GM12878 (cell line): ENCODE results near the gene NF1. TPM values are rescaled to one million over a fixed set of nuclear protein-coding genes. Genes with fewer than 3 reads are reported as not detected.

Experiments
- ATAC-seq: fragments of 200-7000 bp; cut with Tn5 transposase; 3 replicates; pipeline ENCODE4 v1.9.1; 2020; ENCODE audit warnings: mild to moderate bottlenecking, moderate library complexity
- BruUV-seq: library from RNA; stranded (reverse); fragments of 400-500 nt; replicated peaks from 2 replicates; lab custom pipeline; 2021; lab: Mats Ljungman, UMichigan
- CTCF ChIA-PET: fragments of 300-600 bp; sonication (Branson Sonifier 250); formaldehyde crosslinking; extraction: SDS; loops from one replicate; lab custom pipeline; 2021; ENCODE audit warnings: inconsistent platforms; lab: Yijun Ruan, JAX
- POLR2A ChIA-PET: fragments of 350-600 bp; formaldehyde crosslinking; extraction: SDS; loops from one replicate; lab custom pipeline; 2021; ENCODE audit warnings: inconsistent platforms; lab: Charles Lee
- RAD21 ChIA-PET: fragments of 300-600 bp; sonication (Branson Sonifier 250); formaldehyde crosslinking; loops from one replicate; lab custom pipeline; 2023; ENCODE audit warnings: antibody characterized with exemption; ENCODE audit not compliant: unreplicated experiment; lab: Charles Lee
- SMC1A ChIA-PET: fragments of 300-600 bp; sonication (Branson Sonifier 250); formaldehyde crosslinking; loops from one replicate; lab custom pipeline; 2023; ENCODE audit not compliant: unreplicated experiment, uncharacterized antibody; lab: Charles Lee
- DNase-seq: peaks from one replicate; pipeline ENCODE4 v3.0.0-alpha.2; 2011; ENCODE audit warnings: low read depth, low spot score
- FAIRE-seq: peaks from 3 replicates; lab custom pipeline; 2011; peaks lifted over from hg19 to GRCh38; lab: Jason Lieb, UNC
- H2AFZ ChIP-seq: 2 replicates; pipeline ENCODE4 v1.6.0; 2011; ENCODE audit warnings: low read depth, low read length, control low read depth; ENCODE audit not compliant: control insufficient read depth
- H3K27ac ChIP-seq: 2 replicates; pipeline ENCODE4 v1.5.1; 2011; ENCODE audit warnings: control low read depth; ENCODE audit not compliant: control insufficient read depth, insufficient read depth
- H3K27me3 ChIP-seq, 2 experiments: replicated peaks in 1 of 2; 2 replicates each; pipeline versions ENCODE4 v1.6.0 to v1.6.1; 2011; ENCODE audit warnings: low read length in 1 of 2; ENCODE audit not compliant: control insufficient read depth in 2 of 2, insufficient read depth in 2 of 2
- H3K36me3 ChIP-seq, 2 experiments: 2 replicates each; pipeline ENCODE4 v1.5.1; 2011; ENCODE audit warnings: low read length in 1 of 2; ENCODE audit not compliant: control insufficient read depth in 2 of 2, insufficient read depth in 2 of 2
- H3K4me1 ChIP-seq: 2 replicates; pipeline ENCODE4 v1.6.1; 2011; ENCODE audit warnings: mild to moderate bottlenecking, low read length, moderate library complexity, mixed read lengths; ENCODE audit not compliant: control insufficient read depth, insufficient read depth
- H3K4me2 ChIP-seq: 2 replicates; pipeline ENCODE4 v1.6.0; 2011; ENCODE audit warnings: control low read depth; ENCODE audit not compliant: control insufficient read depth, insufficient read depth
- H3K4me3 ChIP-seq: fragments of 200-600 bp; sonication (generic); 2 replicates; pipeline ENCODE4 v1.5.1; 2016
- H3K79me2 ChIP-seq: 2 replicates; pipeline ENCODE4 v1.6.0; 2011; ENCODE audit warnings: low read length; ENCODE audit not compliant: control insufficient read depth, insufficient read depth
- H3K9ac ChIP-seq: 2 replicates; pipeline ENCODE4 v1.8.0; 2011; ENCODE audit warnings: low read length, control low read depth, mixed read lengths; ENCODE audit not compliant: control insufficient read depth, insufficient read depth
- H3K9me3 ChIP-seq: replicated peaks from 3 replicates; pipeline ENCODE4 v1.5.1; 2011; ENCODE audit warnings: mild to moderate bottlenecking, low read length; ENCODE audit not compliant: control insufficient read depth, insufficient read depth
- H4K20me1 ChIP-seq: 2 replicates; pipeline ENCODE4 v1.6.0; 2011; ENCODE audit not compliant: control insufficient read depth, insufficient read depth
- ASH2L ChIP-seq: fragments of 300-600, 200-600 bp; sonication (generic); IDR thresholded peaks from 2 replicates; pipeline ENCODE4 v1.6.1; 2017; ENCODE audit warnings: low read depth, mild to moderate bottlenecking, borderline replicate concordance
- BACH1 ChIP-seq: fragments of 450-650 bp; IDR thresholded peaks from 2 replicates; pipeline ENCODE4 v1.6.1; 2017; ENCODE audit warnings: mild to moderate bottlenecking, borderline replicate concordance
- CHD1 ChIP-seq: IDR thresholded peaks from 2 replicates; pipeline ENCODE4 v1.6.1; 2012; ENCODE audit warnings: low read depth, low read length, improper control_type of control experiment
- CHD2 ChIP-seq: IDR thresholded peaks from 2 replicates; pipeline ENCODE4 v1.6.1; 2011; ENCODE audit warnings: low read depth, low read length, improper control_type of control experiment, borderline replicate concordance
- HDAC6 ChIP-seq: fragments of 200-600 bp; sonication (generic); IDR thresholded peaks from one replicate; pipeline ENCODE4 v1.8.0; 2017; ENCODE audit warnings: antibody characterized with exemption; ENCODE audit not compliant: unreplicated experiment
- KDM1A ChIP-seq: fragments of 200-600 bp; sonication (generic); IDR thresholded peaks from 2 replicates; pipeline ENCODE4 v1.6.1; 2016; ENCODE audit warnings: borderline replicate concordance
- MYB ChIP-seq: fragments of 150-350 bp; IDR thresholded peaks from 2 replicates; pipeline ENCODE4 v1.6.1; 2014; ENCODE audit warnings: mild to moderate bottlenecking, low read depth, low read length, borderline replicate concordance
- MYC ChIP-seq: IDR thresholded peaks from 2 replicates; pipeline ENCODE4 v1.6.1; 2011; ENCODE audit warnings: mild to moderate bottlenecking, low read length, moderate library complexity, inconsistent platforms; ENCODE audit not compliant: insufficient read depth, insufficient replicate concordance, insufficient read length, severe bottlenecking
- NR2F1 ChIP-seq: fragments of 450-650 bp; conservative IDR thresholded peaks from 2 replicates; pipeline ENCODE4 v1.6.1; 2017; ENCODE audit warnings: mild to moderate bottlenecking
- PAX8 ChIP-seq: fragments of 450-650 bp; IDR thresholded peaks from 2 replicates; pipeline ENCODE4 v1.6.1; 2017; ENCODE audit warnings: mild to moderate bottlenecking, moderate library complexity
- PML ChIP-seq: IDR thresholded peaks from 2 replicates; pipeline ENCODE4 v1.6.1; 2012; ENCODE audit warnings: low read length, inconsistent platforms
- SMAD5 ChIP-seq: IDR thresholded peaks from 2 replicates; pipeline ENCODE4 v1.6.1; 2016; ENCODE audit warnings: antibody characterized with exemption, low read depth
- SPI1 ChIP-seq: IDR thresholded peaks from 2 replicates; pipeline ENCODE4 v1.6.1; 2011; ENCODE audit warnings: low read depth, mild to moderate bottlenecking, low read length, moderate library complexity, borderline replicate concordance; ENCODE audit not compliant: insufficient read depth
- ZNF384 ChIP-seq: IDR thresholded peaks from 2 replicates; pipeline ENCODE4 v1.6.1; 2012; ENCODE audit warnings: low read depth, mild to moderate bottlenecking, low read length, improper control_type of control experiment, borderline replicate concordance
- WGBS: methylation state at CpG from one replicate; pipeline ENCODE4 v1.1.6; 2016; ENCODE audit warnings: low lambda C conversion rate; ENCODE audit not compliant: insufficient replicate concordance, insufficient coverage; ENCODE audit errors: missing lambda C conversion rate; 5-methylcytosine and 5-hydroxymethylcytosine counted together
- in situ Hi-C: fragments of 300-500 bp; cut with MboI; formaldehyde crosslinking; loops from 9 replicates; pipeline ENCODE4 v1.14.3; 2018; ENCODE audit warnings: mixed read lengths
- intact Hi-C: fragments of 100-400 bp; cut with micrococcal nuclease; formaldehyde crosslinking; loops from one replicate; pipeline ENCODE4 v1.14.2; 2022; ENCODE audit not compliant: unreplicated experiment
- polyA plus RNA-seq, 11 experiments: library from polyadenylated mRNA; depleted of rRNA in 4 of 11; unstranded in 6 of 11; stranded (reverse) in 5 of 11; fragments of >200 nt; fragmentation: Nextera tagmentation in 4 of 11; fragmentation: Illumina TruSeq in 1 of 11; extraction: Ambion mirVana in 4 of 11; extraction: Trizol in 1 of 11; gene quantifications; 1 replicate in 1 of 11; 2 replicates in 10 of 11; pipeline versions ENCODE4 v1.2.1 to v1.2.3, GENCODE V29; 2011 to 2016; ENCODE audit warnings: inconsistent platforms in 2 of 11, missing spikeins in 2 of 11, low read depth in 1 of 11
- total RNA-seq, 4 experiments: library from RNA; depleted of rRNA in 3 of 4; stranded (reverse); fragments of >200 nt in 3 of 4; fragmentation: Illumina TruSeq in 1 of 4; extraction: Trizol in 1 of 4; gene quantifications; 2 replicates each; pipeline versions ENCODE4 v1.2.1 to v1.2.3, GENCODE V29; 2013 to 2021
- TF ChIP-seq, protein P1 (sequence below): IDR thresholded peaks from 2 replicates; pipeline ENCODE4 v1.6.1; 2012; ENCODE audit warnings: low read length, inconsistent platforms
- TF ChIP-seq, protein P2 (sequence below): fragments of 150-350 bp; IDR thresholded peaks from 2 replicates; pipeline ENCODE4 v1.6.1; 2014; ENCODE audit warnings: mild to moderate bottlenecking, low read depth, low read length

Gene NF1
- total and polyA plus RNA-seq, 10 of the 15 experiments (the other 5 are each of a cell fraction or from before 2014, with no cell fraction given), result 2.5 to 31.8 (median 16.6) TPM

DNA sequence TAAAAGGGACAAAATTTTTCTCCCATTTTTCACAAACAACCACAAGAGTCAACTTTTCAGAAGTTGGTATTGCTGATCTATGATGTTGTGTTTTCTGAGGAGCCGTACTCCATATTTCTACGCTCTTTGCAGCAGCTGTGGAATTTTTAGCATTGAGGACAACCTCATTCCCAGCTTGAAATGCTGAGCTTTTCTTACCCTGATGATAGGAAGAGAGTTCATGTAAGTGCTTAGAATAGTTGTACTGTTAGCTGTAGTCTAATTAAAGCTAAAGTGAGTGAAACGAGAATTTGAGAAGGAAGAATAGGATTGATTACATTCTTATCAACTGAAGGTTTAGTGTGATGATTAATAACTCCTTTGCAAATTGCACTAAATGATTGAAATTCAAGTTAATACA is 72.3 kb downstream of the NF1 start:
- BruUV-seq, result no TSS peak
- H3K4me3 ChIP-seq, result no peak overlapping the region
- ChIA-PET CTCF (interaction anchor here (0.5 to 1.1 kb wide), 2 partner anchors 10 to 161 kb away, joined by 3 read pairs; no protein-coding TSS in a partner anchor), RAD21 (no interaction called here), POLR2A (interaction anchor here (0.5 kb wide), 1 partner anchor 71 kb away, joined by 6 read pairs; no protein-coding TSS in a partner anchor), SMC1A (interaction anchor here (1.4 to 3.0 kb wide), 3 partner anchors 11 to 95 kb away, joined by 3 to 7 read pairs (median 4); no protein-coding TSS in a partner anchor)
- no peak for ATAC-seq
- in situ Hi-C loops, result no loop called here
- intact Hi-C loops, result no loop called here
- H4K20me1 ChIP-seq, result no peaks in the 10 kb centered on the region
- peaks cover 0 to 9% of the 10 kb centered on the region in 2 experiments; a peak in 2 of 4 replicates for H3K36me3 ChIP-seq
- no peak overlapping the region for H3K9ac ChIP-seq
- H3K79me2 ChIP-seq, result no peaks in the 10 kb centered on the region
- no peak overlapping the region for H3K27ac ChIP-seq
- TF ChIP-seq KDM1A (no peak), SMAD5 (no peak), MYB (no peak), BACH1 (no peak), CHD1 (no peak), PML (no peak), CHD2 (no peak), MYC (no peak), HDAC6 (no peak), ZNF384 (no peak), PAX8 (no peak), NR2F1 (no peak), ASH2L (no peak), SPI1 (no peak)
- TF ChIP-seq, protein P1, sequence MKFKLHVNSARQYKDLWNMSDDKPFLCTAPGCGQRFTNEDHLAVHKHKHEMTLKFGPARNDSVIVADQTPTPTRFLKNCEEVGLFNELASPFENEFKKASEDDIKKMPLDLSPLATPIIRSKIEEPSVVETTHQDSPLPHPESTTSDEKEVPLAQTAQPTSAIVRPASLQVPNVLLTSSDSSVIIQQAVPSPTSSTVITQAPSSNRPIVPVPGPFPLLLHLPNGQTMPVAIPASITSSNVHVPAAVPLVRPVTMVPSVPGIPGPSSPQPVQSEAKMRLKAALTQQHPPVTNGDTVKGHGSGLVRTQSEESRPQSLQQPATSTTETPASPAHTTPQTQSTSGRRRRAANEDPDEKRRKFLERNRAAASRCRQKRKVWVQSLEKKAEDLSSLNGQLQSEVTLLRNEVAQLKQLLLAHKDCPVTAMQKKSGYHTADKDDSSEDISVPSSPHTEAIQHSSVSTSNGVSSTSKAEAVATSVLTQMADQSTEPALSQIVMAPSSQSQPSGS, result no peak
- TF ChIP-seq, protein P2, sequence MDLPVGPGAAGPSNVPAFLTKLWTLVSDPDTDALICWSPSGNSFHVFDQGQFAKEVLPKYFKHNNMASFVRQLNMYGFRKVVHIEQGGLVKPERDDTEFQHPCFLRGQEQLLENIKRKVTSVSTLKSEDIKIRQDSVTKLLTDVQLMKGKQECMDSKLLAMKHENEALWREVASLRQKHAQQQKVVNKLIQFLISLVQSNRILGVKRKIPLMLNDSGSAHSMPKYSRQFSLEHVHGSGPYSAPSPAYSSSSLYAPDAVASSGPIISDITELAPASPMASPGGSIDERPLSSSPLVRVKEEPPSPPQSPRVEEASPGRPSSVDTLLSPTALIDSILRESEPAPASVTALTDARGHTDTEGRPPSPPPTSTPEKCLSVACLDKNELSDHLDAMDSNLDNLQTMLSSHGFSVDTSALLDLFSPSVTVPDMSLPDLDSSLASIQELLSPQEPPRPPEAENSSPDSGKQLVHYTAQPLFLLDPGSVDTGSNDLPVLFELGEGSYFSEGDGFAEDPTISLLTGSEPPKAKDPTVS, result no peak
- no peak for FAIRE-seq
- H3K4me2 ChIP-seq, result no peak overlapping the region
- no peak overlapping the region for H2AFZ ChIP-seq
- DNase-seq, result no peak
- 100% methylated on average over 3 of the region's 3 CpGs for WGBS
- H3K9me3 ChIP-seq, result no peaks in the 10 kb centered on the region
- no peaks in the 10 kb centered on the region for H3K4me1 ChIP-seq
- H3K27me3 ChIP-seq, result no peaks in the 10 kb centered on the region
